Caco-2 (cell line): ENCODE measurements around the gene RIC3. TPM values are rescaled to one million over a fixed set of nuclear protein-coding genes. Genes with fewer than 3 reads are reported as not detected.

ENCODE experiments used
- BruUV-seq: library from RNA; stranded (reverse); fragments of 400-500 nt; replicated peaks from 2 replicates; lab custom pipeline; 2021; lab: Mats Ljungman, UMichigan
- CTCF ChIA-PET: fragments of 300-600 bp; sonication (Branson Sonifier 250); formaldehyde crosslinking; loops from one replicate; lab custom pipeline; 2022; ENCODE audit warnings: antibody characterized with exemption; lab: Charles Lee
- POLR2A ChIA-PET: fragments of 300-600 bp; sonication (Branson Sonifier 250); formaldehyde crosslinking; loops from one replicate; lab custom pipeline; 2022; ENCODE audit warnings: antibody characterized with exemption; lab: Charles Lee
- DNase-seq, 2 experiments: peaks; one replicate each; pipeline versions ENCODE4 v3.0.0 to v3.0.0-alpha.2; 2020 to 2022
- H3K27me3 ChIP-seq: replicated peaks from 2 replicates; pipeline ENCODE4 v1.6.0; 2011; ENCODE audit warnings: low read length; ENCODE audit not compliant: control insufficient read depth, insufficient read depth
- H3K36me3 ChIP-seq: 2 replicates; pipeline ENCODE4 v1.5.1; 2011; ENCODE audit warnings: low read length; ENCODE audit not compliant: control insufficient read depth, insufficient read depth
- H3K4me1 ChIP-seq: fragments of 250-450 bp; sonication (Bioruptor Pico); 2 replicates; pipeline ENCODE4 v1.5.1; 2020; ENCODE audit warnings: mild to moderate bottlenecking
- H3K4me3 ChIP-seq: 2 replicates; pipeline ENCODE4 v1.5.1; 2011; ENCODE audit warnings: low read depth, mild to moderate bottlenecking, control low read depth, low read length
- H3K9me3 ChIP-seq: fragments of 250-450 bp; sonication (Bioruptor Pico); 2 replicates; pipeline ENCODE4 v1.5.1; 2020; ENCODE audit warnings: mild to moderate bottlenecking, moderate library complexity
- H3K27ac Mint-ChIP-seq: one replicate; pipeline ENCODE4 v1.8.0; 2022; ENCODE audit warnings: mixed read lengths; ENCODE audit not compliant: unreplicated experiment
- H3K27me3 Mint-ChIP-seq: one replicate; pipeline ENCODE4 v1.8.0; 2022; ENCODE audit warnings: mixed read lengths; ENCODE audit not compliant: insufficient read depth, unreplicated experiment
- H3K36me3 Mint-ChIP-seq: one replicate; pipeline ENCODE4 v1.8.0; 2022; ENCODE audit warnings: mild to moderate bottlenecking, mixed read lengths; ENCODE audit not compliant: insufficient read depth, unreplicated experiment
- H3K4me1 Mint-ChIP-seq: one replicate; pipeline ENCODE4 v1.8.0; 2022; ENCODE audit warnings: low read depth, mixed read lengths; ENCODE audit not compliant: unreplicated experiment
- H3K4me3 Mint-ChIP-seq: one replicate; pipeline ENCODE4 v1.8.0; 2022; ENCODE audit warnings: mild to moderate bottlenecking, moderate library complexity, mixed read lengths; ENCODE audit not compliant: unreplicated experiment
- H3K9me3 Mint-ChIP-seq: one replicate; pipeline ENCODE4 v1.8.0; 2022; ENCODE audit warnings: mixed read lengths; ENCODE audit not compliant: unreplicated experiment
- intact Hi-C: fragments of 100-400 bp; cut with micrococcal nuclease; formaldehyde crosslinking; loops from one replicate; pipeline ENCODE4 v1.10.0; 2022; ENCODE audit not compliant: unreplicated experiment
- total RNA-seq: library from RNA; stranded (reverse); gene quantifications from 2 replicates; pipeline ENCODE4 v1.2.3, GENCODE V29; 2022
- TF ChIP-seq, protein P1 (sequence below), 2 experiments: fragments of 200-600 bp in 1 of 2; IDR thresholded peaks; 1 replicate in 1 of 2; 2 replicates in 1 of 2; pipeline versions ENCODE4 v1.5.1 to v1.8.0; 2011 to 2022; ENCODE audit warnings: antibody characterized with exemption in 1 of 2, control low read depth in 1 of 2, inconsistent platforms in 1 of 2, low read depth in 1 of 2, low read length in 1 of 2, mild to moderate bottlenecking in 1 of 2, moderate library complexity in 1 of 2; ENCODE audit not compliant: insufficient read depth in 1 of 2, severe bottlenecking in 1 of 2, unreplicated experiment in 1 of 2

Gene RIC3
- total RNA-seq, 1 experiment from 2014 or later: not detected

DNA sequence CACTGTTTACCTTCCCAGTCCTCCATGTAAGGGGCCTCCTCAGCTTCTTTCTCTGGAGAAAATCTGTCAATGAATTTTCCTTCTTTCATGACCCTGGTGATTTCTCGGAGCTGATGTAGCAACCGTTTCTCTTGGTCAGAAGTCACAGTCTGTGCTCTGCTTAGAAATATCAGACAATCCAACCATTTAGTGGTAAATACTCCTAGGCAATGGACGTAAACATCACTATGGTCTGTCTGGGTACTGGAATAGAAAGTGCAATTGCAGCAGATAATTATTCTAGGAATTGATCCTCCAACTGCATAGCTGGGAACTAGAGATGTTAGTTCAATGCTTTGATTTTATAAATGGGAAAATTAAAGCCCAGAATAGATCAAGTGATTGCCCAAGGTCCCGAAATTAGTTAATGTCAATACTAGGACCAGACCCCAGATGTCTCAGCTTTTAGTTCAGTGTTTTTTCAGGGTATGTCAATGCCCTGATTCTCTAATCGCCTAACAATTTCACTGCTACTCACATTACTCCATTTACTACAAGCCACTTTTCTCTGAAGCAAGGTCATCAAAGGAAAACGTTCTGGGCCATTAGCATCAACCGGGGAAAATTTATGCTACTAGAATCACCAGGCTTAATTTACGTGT is 42.1 kb downstream of the RIC3 start:
- DNase-seq: no peak
- ChIA-PET POLR2A (no interaction called here), CTCF (no interaction called here)
- H3K27me3 Mint-ChIP-seq: peaks cover 19% of the 10 kb centered on the region
- intact Hi-C loops: no loop called here
- Histone ChIP-seq H3K4me3 (no peak overlapping the region), H3K4me1 (no peaks in the 10 kb centered on the region), H3K36me3 (no peaks in the 10 kb centered on the region), H3K9me3 (no peaks in the 10 kb centered on the region), H3K27me3 (no peaks in the 10 kb centered on the region; the same call in 1 of the 2 replicates)
- H3K36me3 Mint-ChIP-seq: no peaks in the 10 kb centered on the region
- H3K4me1 Mint-ChIP-seq: no peaks in the 10 kb centered on the region
- no peak overlapping the region for H3K4me3 Mint-ChIP-seq
- TF ChIP-seq, protein P1, sequence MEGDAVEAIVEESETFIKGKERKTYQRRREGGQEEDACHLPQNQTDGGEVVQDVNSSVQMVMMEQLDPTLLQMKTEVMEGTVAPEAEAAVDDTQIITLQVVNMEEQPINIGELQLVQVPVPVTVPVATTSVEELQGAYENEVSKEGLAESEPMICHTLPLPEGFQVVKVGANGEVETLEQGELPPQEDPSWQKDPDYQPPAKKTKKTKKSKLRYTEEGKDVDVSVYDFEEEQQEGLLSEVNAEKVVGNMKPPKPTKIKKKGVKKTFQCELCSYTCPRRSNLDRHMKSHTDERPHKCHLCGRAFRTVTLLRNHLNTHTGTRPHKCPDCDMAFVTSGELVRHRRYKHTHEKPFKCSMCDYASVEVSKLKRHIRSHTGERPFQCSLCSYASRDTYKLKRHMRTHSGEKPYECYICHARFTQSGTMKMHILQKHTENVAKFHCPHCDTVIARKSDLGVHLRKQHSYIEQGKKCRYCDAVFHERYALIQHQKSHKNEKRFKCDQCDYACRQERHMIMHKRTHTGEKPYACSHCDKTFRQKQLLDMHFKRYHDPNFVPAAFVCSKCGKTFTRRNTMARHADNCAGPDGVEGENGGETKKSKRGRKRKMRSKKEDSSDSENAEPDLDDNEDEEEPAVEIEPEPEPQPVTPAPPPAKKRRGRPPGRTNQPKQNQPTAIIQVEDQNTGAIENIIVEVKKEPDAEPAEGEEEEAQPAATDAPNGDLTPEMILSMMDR (IDR thresholded peaks at IDR 0.05; ENCODE audit: insufficient read depth in 1 of 2, low read depth in 1 of 2, low read length in 1 of 2, severe bottlenecking in 1 of 2, unreplicated experiment in 1 of 2): no peak
- no peaks in the 10 kb centered on the region for H3K9me3 Mint-ChIP-seq
- no peak overlapping the region for H3K27ac Mint-ChIP-seq
- BruUV-seq: no TSS peak

DNA sequence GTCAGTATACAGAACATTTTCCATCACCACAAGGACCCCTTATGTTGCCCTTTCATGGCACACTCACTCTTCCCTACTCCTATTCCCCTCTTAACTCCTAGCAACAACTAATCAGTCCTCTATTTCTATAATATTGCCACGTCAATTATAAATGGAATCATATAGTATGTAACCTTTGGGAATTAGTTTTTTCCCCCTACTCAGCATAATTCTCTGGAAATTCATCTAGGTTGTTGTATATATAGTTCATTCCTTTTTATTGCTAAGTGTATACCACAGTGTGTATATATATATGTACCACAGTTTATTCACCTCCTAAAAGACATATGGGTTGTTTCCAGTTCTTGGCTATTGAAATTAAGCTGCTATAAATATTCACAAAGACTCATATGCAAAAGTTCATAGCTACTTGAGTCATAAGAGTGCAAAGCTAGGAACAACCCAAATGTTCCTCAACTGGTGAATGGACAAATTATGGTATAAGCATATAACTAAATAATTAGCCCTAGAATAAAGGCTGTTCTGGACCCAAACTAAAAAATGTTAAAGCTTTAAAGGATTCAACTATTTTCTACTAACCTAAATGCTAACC is 46.6 kb downstream of the RIC3 start:
- intact Hi-C loops: no loop called here
- no peak overlapping the region for H3K27ac Mint-ChIP-seq
- Histone ChIP-seq H3K36me3 (no peaks in the 10 kb centered on the region), H3K27me3 (no peaks in the 10 kb centered on the region; the same call in 1 of the 2 replicates), H3K4me1 (no peaks in the 10 kb centered on the region), H3K4me3 (no peak overlapping the region), H3K9me3 (no peaks in the 10 kb centered on the region; the same call in 1 of the 2 replicates)
- POLR2A ChIA-PET: no interaction called here
- CTCF ChIA-PET: no interaction called here
- H3K4me3 Mint-ChIP-seq: no peak overlapping the region
- H3K27me3 Mint-ChIP-seq: peaks cover 3% of the 10 kb centered on the region
- H3K9me3 Mint-ChIP-seq: no peaks in the 10 kb centered on the region
- no TSS peak for BruUV-seq
- TF ChIP-seq, protein P1 (IDR thresholded peaks at IDR 0.05; ENCODE audit: insufficient read depth in 1 of 2, low read depth in 1 of 2, low read length in 1 of 2, severe bottlenecking in 1 of 2, unreplicated experiment in 1 of 2): no peak
- H3K4me1 Mint-ChIP-seq: no peaks in the 10 kb centered on the region
- DNase-seq: no peak
- no peaks in the 10 kb centered on the region for H3K36me3 Mint-ChIP-seq

DNA sequence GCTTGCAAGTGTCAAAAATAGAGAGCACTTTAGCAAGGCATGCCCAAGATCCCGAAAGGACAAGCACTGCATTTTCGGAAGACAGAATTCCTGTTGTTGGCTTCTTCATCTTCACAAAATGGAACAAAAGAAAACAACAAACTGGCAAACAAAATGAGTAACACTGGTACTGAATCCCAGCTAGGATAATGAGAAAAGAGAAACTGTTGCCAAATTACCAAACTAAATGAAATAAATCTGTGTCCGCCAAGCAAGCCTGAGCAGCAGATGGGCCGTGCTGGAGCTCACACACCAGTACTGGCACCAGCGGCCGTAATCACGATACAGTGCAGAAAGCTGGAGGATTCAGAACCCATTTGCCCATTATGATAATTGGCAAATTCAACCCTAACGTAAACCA is 57.2 kb downstream of the RIC3 start:
- peaks cover 4% of the 10 kb centered on the region; the same call in 1 of the 2 replicates for H3K9me3 ChIP-seq
- Mint-ChIP-seq H3K36me3 (no peaks in the 10 kb centered on the region), H3K4me3 (no peak overlapping the region), H3K27me3 (peaks cover 4% of the 10 kb centered on the region), H3K4me1 (no peaks in the 10 kb centered on the region), H3K27ac (no peak overlapping the region), H3K9me3 (peaks cover 13% of the 10 kb centered on the region)
- H3K4me3 ChIP-seq: no peak overlapping the region
- DNase-seq: no peak
- intact Hi-C loops: no loop called here
- no peaks in the 10 kb centered on the region for H3K4me1 ChIP-seq
- TF ChIP-seq, protein P1 (IDR thresholded peaks at IDR 0.05; ENCODE audit: insufficient read depth in 1 of 2, low read depth in 1 of 2, low read length in 1 of 2, severe bottlenecking in 1 of 2, unreplicated experiment in 1 of 2): no peak
- H3K36me3 ChIP-seq: no peaks in the 10 kb centered on the region
- H3K27me3 ChIP-seq: peaks cover 2% of the 10 kb centered on the region; the same call in 1 of the 2 replicates
- ChIA-PET CTCF (no interaction called here), POLR2A (no interaction called here)
- BruUV-seq: no TSS peak
